KMS-11 (cell line): Measurements from ENCODE around the gene RPL37.
"Not testable (repeated sequence)": the region's sequence is repeated elsewhere in the genome, so short reads cannot be mapped to it uniquely, and the experiment has no call there.

Source experiments
- H2AFZ ChIP-seq: fragments of 200-600 bp; sonication (generic); 2 replicates; pipeline ENCODE4 v1.6.1; 2016; ENCODE audit warnings: antibody characterized with exemption, mixed run types, low read depth
- H3K27ac ChIP-seq: fragments of 200-600 bp; sonication (generic); 2 replicates; pipeline ENCODE4 v1.6.1; 2016; ENCODE audit warnings: mild to moderate bottlenecking, mixed run types
- H3K27me3 ChIP-seq: fragments of 200-600 bp; sonication (generic); 2 replicates; pipeline ENCODE4 v1.6.1; 2017; ENCODE audit warnings: mild to moderate bottlenecking, low read depth, mixed run types, moderate library complexity; ENCODE audit not compliant: insufficient read depth
- H3K36me3 ChIP-seq: fragments of 200-600 bp; sonication (generic); 2 replicates; pipeline ENCODE4 v1.6.1; 2017; ENCODE audit warnings: mild to moderate bottlenecking, mixed run types; ENCODE audit not compliant: insufficient read depth
- H3K4me1 ChIP-seq: fragments of 200-600 bp; sonication (generic); 2 replicates; pipeline ENCODE4 v1.6.1; 2016; ENCODE audit warnings: mild to moderate bottlenecking, low read depth, mixed run types; ENCODE audit not compliant: poor library complexity, severe bottlenecking
- H3K4me2 ChIP-seq: fragments of 200-600 bp; sonication (generic); 2 replicates; pipeline ENCODE4 v1.7.0; 2016; ENCODE audit warnings: mild to moderate bottlenecking, mixed run types
- H3K4me3 ChIP-seq: fragments of 200-600 bp; sonication (generic); IDR thresholded peaks from 2 replicates; pipeline ENCODE4 v1.6.1; 2017; ENCODE audit warnings: low read depth, low read length, mixed read lengths; ENCODE audit not compliant: insufficient read depth
- H3K79me2 ChIP-seq: fragments of 200-600 bp; sonication (generic); 2 replicates; pipeline ENCODE4 v1.6.1; 2016; ENCODE audit warnings: low read depth, mixed run types; ENCODE audit not compliant: insufficient read depth
- H3K9ac ChIP-seq: fragments of 200-600 bp; sonication (generic); 2 replicates; pipeline ENCODE4 v1.6.1; 2016; ENCODE audit warnings: mild to moderate bottlenecking, mixed run types
- H4K20me1 ChIP-seq: fragments of 200-600 bp; sonication (generic); 2 replicates; pipeline ENCODE4 v1.6.1; 2016; ENCODE audit warnings: mild to moderate bottlenecking, mixed run types; ENCODE audit not compliant: insufficient read depth
- CTCF ChIP-seq: fragments of 200-600 bp; sonication (generic); conservative IDR thresholded peaks from 2 replicates; pipeline ENCODE4 v1.6.1; 2017; ENCODE audit warnings: low read depth, mild to moderate bottlenecking, antibody characterized with exemption, low read length, moderate library complexity, mixed read lengths

RPL37 gene

DNA sequence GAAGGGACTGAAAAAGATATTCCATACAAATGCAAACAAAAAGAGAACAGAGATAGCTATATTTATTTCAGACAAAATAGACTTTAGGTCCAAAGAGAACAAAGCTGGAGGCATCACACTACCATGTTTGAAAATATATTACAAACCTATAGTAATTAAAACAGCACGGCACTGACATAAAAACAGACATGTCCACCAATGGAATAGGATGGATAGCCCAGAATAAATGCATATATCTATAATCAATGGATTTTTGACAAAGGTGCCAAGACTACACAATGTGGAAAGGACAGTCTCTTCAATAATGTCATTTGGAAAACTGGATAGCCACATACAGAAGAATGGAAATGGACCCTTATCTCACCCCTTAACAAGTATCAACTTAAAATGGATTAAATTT, 47.0 kb downstream of the RPL37 start:
- Histone ChIP-seq H3K27ac (no peak overlapping the region), H3K79me2 (peaks cover 96% of the 10 kb centered on the region), H4K20me1 (0 out of 2 replicates have a peak, but pooled peaks cover 4% of the 10 kb centered on the region), H3K4me2 (no peak overlapping the region), H3K27me3 (no peaks in the 10 kb centered on the region), H3K9ac (no peak overlapping the region), H3K4me3 (no peak overlapping the region), H3K4me1 (peaks cover 5% of the 10 kb centered on the region), H2AFZ (no peak overlapping the region), H3K36me3 (no peaks in the 10 kb centered on the region)
- no peak for TF ChIP-seq CTCF

DNA sequence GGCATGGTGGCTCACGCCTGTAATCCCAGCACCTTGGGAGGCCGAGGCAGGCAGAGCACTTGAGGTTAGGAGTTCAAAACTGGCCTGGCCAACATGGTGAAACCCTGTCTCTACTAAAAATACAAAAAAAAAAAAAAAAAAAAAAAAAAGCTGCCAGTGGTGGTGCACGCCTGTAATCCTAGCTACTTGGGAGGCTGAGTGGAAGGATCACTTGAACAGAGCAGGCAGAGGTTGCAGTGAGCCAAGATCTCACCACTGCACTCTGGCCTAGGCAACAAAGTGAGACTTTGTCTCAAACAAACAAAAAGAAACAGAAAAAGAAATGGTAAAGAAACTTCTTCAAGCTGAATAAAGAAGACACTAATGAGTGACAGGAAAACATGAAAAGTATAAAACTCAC, 48.4 kb downstream of the RPL37 start:
- H3K9ac ChIP-seq, H2AFZ ChIP-seq, H3K27me3 ChIP-seq, H3K36me3 ChIP-seq, H3K27ac ChIP-seq, H3K4me3 ChIP-seq, H4K20me1 ChIP-seq, H3K4me2 ChIP-seq, H3K4me1 ChIP-seq: not testable (repeated sequence)
- peaks cover 93% of the 10 kb centered on the region for H3K79me2 ChIP-seq

DNA sequence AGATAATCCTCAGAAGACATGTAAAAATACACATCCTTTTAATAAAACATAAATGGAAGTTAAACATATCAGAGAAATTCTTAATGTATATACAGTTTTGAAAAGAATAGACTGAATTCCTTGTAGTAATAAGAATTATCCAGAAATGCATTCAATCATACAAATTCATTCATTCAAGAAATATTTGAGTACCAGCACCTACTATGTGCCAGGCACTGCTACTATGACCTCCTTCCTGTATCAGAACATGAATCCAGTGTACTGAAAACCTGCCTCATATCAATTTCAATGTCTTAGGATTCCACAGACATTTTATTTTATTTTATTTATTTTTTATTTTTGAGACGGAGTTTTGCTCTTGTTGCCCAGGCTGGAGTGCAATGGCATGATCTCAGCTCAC, 50.1 kb downstream of the RPL37 start:
- Histone ChIP-seq H3K79me2 (peaks cover 93% of the 10 kb centered on the region), H3K4me1 (peaks cover 5% of the 10 kb centered on the region), H4K20me1 (no peaks in the 10 kb centered on the region; the same call in 1 of the 2 replicates), H3K36me3 (no peaks in the 10 kb centered on the region), H3K27me3 (no peaks in the 10 kb centered on the region), H3K27ac (no peak overlapping the region), H2AFZ (no peak overlapping the region), H3K4me3 (no peak overlapping the region), H3K4me2 (no peak overlapping the region), H3K9ac (no peak overlapping the region)
- no peak for TF ChIP-seq CTCF

GRCh38 chr5:40784027-40784653, 50.9 kb downstream of the RPL37 start:
- peaks cover 95% of the 10 kb centered on the region for H3K79me2 ChIP-seq
- no peak overlapping the region for H2AFZ ChIP-seq
- TF ChIP-seq CTCF: no peak
- peaks cover 1% of the 10 kb centered on the region for H3K4me1 ChIP-seq
- no peak overlapping the region for H3K4me2 ChIP-seq
- H3K4me3 ChIP-seq: no peak overlapping the region
- H3K9ac ChIP-seq: no peak overlapping the region
- H3K27me3 ChIP-seq: no peaks in the 10 kb centered on the region
- no peak overlapping the region for H3K27ac ChIP-seq
- no peaks in the 10 kb centered on the region; the same call in 1 of the 2 replicates for H4K20me1 ChIP-seq
- H3K36me3 ChIP-seq: no peaks in the 10 kb centered on the region

GRCh38 chr5:40781843-40782409, 53.1 kb downstream of the RPL37 start:
- Histone ChIP-seq H3K27ac (no peak overlapping the region), H3K79me2 (peaks cover 79% of the 10 kb centered on the region), H3K27me3 (no peaks in the 10 kb centered on the region), H2AFZ (no peak overlapping the region), H3K9ac (no peak overlapping the region), H4K20me1 (no peaks in the 10 kb centered on the region; the same call in 1 of the 2 replicates), H3K4me2 (no peak overlapping the region), H3K36me3 (no peaks in the 10 kb centered on the region), H3K4me3 (no peak overlapping the region), H3K4me1 (peaks cover 4% of the 10 kb centered on the region)
- TF ChIP-seq CTCF: no peak
